Measurements from ENCODE around the gene PCYT2. TPM values are rescaled to one million over a fixed set of nuclear protein-coding genes. Genes with fewer than 3 reads are reported as not detected.
A peak's percentile ranks its signal among the peaks of the same experiment; 100 is the strongest.

Gene PCYT2
- total and polyA plus RNA-seq, 9 of the 15 experiments (the other 6 are each of a cell fraction or from before 2014, with no cell fraction given): 0.92 to 134 (median 82.5) TPM

- TF ChIP-seq ELF2 (CRISPR knock-in tag; IDR thresholded peaks at IDR 0.05): no peak
- peak; percentile 66; the same call in 1 of the 2 replicates for TF ChIP-seq SOX6 (IDR thresholded peaks at IDR 0.05)
- no peak for TF ChIP-seq HNRNPK (IDR thresholded peaks at IDR 0.05; ENCODE audit: low read depth, low read length, poor library complexity, severe bottlenecking)
- TF ChIP-seq MYC (IDR thresholded peaks at IDR 0.05; ENCODE audit: low read depth, low read length): peak; percentile 82
- TF ChIP-seq MYC (CRISPR knock-in tag; IDR thresholded peaks at IDR 0.05; ENCODE audit: borderline replicate concordance, low read depth): no peak
- TF ChIP-seq CBFA2T2 (conservative IDR thresholded peaks at IDR 0.05): no peak
- 0 out of 2 replicates have a peak, but pooled peaks have one; percentile 46 for TF ChIP-seq ZNF143 (CRISPR knock-in tag; IDR thresholded peaks at IDR 0.05)
- no peak for TF ChIP-seq ZFP36 (IDR thresholded peaks at IDR 0.05; ENCODE audit: low read depth, low read length, partially characterized antibody)
- 0 out of 2 replicates have a peak, but pooled peaks have one; percentile 61 for TF ChIP-seq ZBTB17 (CRISPR knock-in tag; IDR thresholded peaks at IDR 0.05)
- TF ChIP-seq, protein P1, sequence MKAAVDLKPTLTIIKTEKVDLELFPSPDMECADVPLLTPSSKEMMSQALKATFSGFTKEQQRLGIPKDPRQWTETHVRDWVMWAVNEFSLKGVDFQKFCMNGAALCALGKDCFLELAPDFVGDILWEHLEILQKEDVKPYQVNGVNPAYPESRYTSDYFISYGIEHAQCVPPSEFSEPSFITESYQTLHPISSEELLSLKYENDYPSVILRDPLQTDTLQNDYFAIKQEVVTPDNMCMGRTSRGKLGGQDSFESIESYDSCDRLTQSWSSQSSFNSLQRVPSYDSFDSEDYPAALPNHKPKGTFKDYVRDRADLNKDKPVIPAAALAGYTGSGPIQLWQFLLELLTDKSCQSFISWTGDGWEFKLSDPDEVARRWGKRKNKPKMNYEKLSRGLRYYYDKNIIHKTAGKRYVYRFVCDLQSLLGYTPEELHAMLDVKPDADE (conservative IDR thresholded peaks at IDR 0.05; ENCODE audit: control insufficient read depth, low read depth, low read length): peak; percentile 78; the same call in 1 of the 2 replicates
- TF ChIP-seq, protein P2, sequence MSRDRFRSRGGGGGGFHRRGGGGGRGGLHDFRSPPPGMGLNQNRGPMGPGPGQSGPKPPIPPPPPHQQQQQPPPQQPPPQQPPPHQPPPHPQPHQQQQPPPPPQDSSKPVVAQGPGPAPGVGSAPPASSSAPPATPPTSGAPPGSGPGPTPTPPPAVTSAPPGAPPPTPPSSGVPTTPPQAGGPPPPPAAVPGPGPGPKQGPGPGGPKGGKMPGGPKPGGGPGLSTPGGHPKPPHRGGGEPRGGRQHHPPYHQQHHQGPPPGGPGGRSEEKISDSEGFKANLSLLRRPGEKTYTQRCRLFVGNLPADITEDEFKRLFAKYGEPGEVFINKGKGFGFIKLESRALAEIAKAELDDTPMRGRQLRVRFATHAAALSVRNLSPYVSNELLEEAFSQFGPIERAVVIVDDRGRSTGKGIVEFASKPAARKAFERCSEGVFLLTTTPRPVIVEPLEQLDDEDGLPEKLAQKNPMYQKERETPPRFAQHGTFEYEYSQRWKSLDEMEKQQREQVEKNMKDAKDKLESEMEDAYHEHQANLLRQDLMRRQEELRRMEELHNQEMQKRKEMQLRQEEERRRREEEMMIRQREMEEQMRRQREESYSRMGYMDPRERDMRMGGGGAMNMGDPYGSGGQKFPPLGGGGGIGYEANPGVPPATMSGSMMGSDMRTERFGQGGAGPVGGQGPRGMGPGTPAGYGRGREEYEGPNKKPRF (IDR thresholded peaks at IDR 0.05; ENCODE audit: low read depth, low read length): no peak
- TF ChIP-seq ZNF695 (CRISPR knock-in tag; IDR thresholded peaks at IDR 0.05): no peak
- TF ChIP-seq SMAD4 (CRISPR knock-in tag; conservative IDR thresholded peaks at IDR 0.05): peak; percentile 87
- TF ChIP-seq CEBPG (CRISPR knock-in tag; IDR thresholded peaks at IDR 0.05): no peak
- TF ChIP-seq CEBPG (tag; conservative IDR thresholded peaks at IDR 0.05 in 1 of 2, IDR thresholded peaks at IDR 0.05 in 1 of 2): no peak
- peak; percentile 13 for TF ChIP-seq SP2 (IDR thresholded peaks at IDR 0.05; ENCODE audit: extremely low read depth, low read depth, low read length, poor library complexity, severe bottlenecking)
- TF ChIP-seq ZNF507 (tag; conservative IDR thresholded peaks at IDR 0.05): no peak
- TF ChIP-seq, protein P3, sequence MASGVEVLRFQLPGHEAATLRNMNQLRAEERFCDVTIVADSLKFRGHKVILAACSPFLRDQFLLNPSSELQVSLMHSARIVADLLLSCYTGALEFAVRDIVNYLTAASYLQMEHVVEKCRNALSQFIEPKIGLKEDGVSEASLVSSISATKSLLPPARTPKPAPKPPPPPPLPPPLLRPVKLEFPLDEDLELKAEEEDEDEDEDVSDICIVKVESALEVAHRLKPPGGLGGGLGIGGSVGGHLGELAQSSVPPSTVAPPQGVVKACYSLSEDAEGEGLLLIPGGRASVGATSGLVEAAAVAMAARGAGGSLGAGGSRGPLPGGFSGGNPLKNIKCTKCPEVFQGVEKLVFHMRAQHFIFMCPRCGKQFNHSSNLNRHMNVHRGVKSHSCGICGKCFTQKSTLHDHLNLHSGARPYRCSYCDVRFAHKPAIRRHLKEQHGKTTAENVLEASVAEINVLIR (CRISPR knock-in tag; IDR thresholded peaks at IDR 0.05): 0 out of 2 replicates have a peak, but pooled peaks have one; percentile 18
- TF ChIP-seq SRSF9 (IDR thresholded peaks at IDR 0.05; ENCODE audit: borderline replicate concordance, low read depth, low read length): no peak
- TF ChIP-seq RBM34 (IDR thresholded peaks at IDR 0.05; ENCODE audit: borderline replicate concordance, insufficient read depth, low read length): no peak
- peak; percentile 83 for TF ChIP-seq EP400 (IDR thresholded peaks at IDR 0.05)
- TF ChIP-seq, protein P4, sequence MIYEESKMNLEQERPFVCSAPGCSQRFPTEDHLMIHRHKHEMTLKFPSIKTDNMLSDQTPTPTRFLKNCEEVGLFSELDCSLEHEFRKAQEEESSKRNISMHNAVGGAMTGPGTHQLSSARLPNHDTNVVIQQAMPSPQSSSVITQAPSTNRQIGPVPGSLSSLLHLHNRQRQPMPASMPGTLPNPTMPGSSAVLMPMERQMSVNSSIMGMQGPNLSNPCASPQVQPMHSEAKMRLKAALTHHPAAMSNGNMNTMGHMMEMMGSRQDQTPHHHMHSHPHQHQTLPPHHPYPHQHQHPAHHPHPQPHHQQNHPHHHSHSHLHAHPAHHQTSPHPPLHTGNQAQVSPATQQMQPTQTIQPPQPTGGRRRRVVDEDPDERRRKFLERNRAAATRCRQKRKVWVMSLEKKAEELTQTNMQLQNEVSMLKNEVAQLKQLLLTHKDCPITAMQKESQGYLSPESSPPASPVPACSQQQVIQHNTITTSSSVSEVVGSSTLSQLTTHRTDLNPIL (CRISPR knock-in tag; IDR thresholded peaks at IDR 0.05): no peak
Measured at GRCh38 chr17:81923302-81924260, 12.4 kb upstream of the PCYT2 start (continued).
